ENCODE results near the gene DCDC2C.
A peak's percentile ranks its signal among the peaks of the same experiment; 100 is the strongest.

Gene DCDC2C

DNA sequence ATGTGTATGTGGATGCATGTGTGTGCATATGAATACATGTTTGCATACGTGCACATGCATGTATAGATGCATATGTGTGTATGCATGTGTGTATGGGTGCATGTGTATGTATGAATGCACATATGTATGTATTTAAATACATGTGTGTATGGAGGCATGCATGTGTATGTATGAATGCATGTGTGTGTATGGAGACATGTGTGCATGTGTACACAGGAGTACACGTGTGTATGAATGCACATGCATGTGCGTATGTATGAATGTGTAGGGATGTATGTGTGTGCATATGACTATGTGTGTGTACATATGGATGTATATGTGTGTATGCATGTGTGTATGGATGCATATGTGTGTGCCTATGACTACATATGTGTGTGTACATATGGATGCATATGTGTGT is 51.9 kb downstream of the DCDC2C start:
- H3K4me3 ChIP-seq (ENCODE audit: low read depth, low read length), result no peak overlapping the region
- no peak for DNase-seq (ENCODE audit: low read depth, low spot score)
- in situ Hi-C loops (cut with HindIII; ENCODE audit: low sequenced_read_pairs), result no loop called here
- TF ChIP-seq, protein P1, sequence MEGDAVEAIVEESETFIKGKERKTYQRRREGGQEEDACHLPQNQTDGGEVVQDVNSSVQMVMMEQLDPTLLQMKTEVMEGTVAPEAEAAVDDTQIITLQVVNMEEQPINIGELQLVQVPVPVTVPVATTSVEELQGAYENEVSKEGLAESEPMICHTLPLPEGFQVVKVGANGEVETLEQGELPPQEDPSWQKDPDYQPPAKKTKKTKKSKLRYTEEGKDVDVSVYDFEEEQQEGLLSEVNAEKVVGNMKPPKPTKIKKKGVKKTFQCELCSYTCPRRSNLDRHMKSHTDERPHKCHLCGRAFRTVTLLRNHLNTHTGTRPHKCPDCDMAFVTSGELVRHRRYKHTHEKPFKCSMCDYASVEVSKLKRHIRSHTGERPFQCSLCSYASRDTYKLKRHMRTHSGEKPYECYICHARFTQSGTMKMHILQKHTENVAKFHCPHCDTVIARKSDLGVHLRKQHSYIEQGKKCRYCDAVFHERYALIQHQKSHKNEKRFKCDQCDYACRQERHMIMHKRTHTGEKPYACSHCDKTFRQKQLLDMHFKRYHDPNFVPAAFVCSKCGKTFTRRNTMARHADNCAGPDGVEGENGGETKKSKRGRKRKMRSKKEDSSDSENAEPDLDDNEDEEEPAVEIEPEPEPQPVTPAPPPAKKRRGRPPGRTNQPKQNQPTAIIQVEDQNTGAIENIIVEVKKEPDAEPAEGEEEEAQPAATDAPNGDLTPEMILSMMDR (IDR thresholded peaks at IDR 0.05; ENCODE audit: low read depth, low read length), result no peak

DNA sequence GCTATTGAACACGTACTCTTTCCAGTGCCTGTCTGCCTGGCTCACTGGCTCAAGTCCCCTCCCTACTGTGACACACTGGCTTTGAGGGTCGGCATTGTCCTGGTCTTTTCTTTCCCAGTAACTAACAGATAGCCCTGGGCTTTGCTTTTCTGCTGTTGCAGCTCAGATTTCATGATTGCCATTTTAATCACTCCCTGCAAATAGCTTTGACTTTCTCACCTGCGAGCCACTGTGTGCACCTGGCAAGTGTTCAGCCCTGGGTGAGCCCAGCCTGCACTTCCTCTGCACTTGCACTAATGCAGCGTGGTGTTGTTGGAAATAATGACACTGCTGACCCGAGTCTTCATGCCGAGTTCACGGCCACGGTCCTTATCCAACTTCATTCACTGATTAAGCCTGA is 52.9 kb downstream of the DCDC2C start:
- in situ Hi-C loops (cut with HindIII; ENCODE audit: low sequenced_read_pairs), result no loop called here
- TF ChIP-seq, protein P1 (IDR thresholded peaks at IDR 0.05; ENCODE audit: low read depth, low read length), result no peak
- no peak for DNase-seq (ENCODE audit: low read depth, low spot score)
- no peak overlapping the region for H3K4me3 ChIP-seq (ENCODE audit: low read depth, low read length)

DNA sequence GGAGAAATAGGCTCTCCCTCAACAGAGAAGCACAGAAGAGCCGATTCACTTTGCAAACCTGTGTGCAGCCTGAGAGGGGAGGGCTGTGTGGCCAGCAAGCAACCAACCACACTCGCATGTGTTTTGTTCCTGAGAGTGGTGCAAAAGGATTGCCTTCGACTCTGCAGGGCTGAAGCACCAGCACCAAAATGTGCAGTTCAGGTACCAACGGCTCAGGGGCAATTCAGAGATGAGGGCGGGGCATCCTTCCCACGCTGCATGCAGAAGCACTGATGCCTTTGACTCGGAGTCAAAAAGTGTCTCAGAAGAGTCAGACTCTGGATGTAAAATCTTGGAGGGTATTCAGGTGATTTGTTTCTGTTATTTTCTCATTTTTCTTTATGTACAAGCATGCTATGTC is 55.5 kb downstream of the DCDC2C start:
- H3K4me3 ChIP-seq (ENCODE audit: low read depth, low read length), result no peak overlapping the region
- DNase-seq (ENCODE audit: low read depth, low spot score), result no peak
- TF ChIP-seq, protein P1 (IDR thresholded peaks at IDR 0.05; ENCODE audit: low read depth, low read length), result no peak
- in situ Hi-C loops (cut with HindIII; ENCODE audit: low sequenced_read_pairs), result no loop called here

DNA sequence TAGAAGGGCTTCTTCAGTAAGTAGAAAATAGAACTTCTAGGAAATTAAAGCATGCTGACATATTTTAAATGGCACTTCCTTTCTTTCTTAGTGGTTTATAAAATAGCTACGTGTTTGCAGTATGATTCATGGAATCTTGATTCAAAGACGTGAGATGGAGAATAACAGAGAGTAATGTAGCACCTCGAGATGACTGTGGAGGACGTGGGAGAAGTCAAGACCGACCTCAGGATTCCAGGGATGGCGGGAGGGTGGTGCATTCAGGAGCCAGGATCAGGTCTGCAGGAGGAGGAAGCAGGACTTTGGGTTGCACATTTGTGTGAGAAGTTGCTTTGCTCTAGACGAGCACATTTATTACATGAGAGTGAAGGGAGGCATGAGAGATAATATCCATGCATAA is 56.0 kb downstream of the DCDC2C start:
- in situ Hi-C loops (cut with HindIII; ENCODE audit: low sequenced_read_pairs), result no loop called here
- peak; percentile 33 for DNase-seq (ENCODE audit: low read depth, low spot score)
- H3K4me3 ChIP-seq (ENCODE audit: low read depth, low read length), result no peak overlapping the region
- TF ChIP-seq, protein P1 (IDR thresholded peaks at IDR 0.05; ENCODE audit: low read depth, low read length), result no peak

DNA sequence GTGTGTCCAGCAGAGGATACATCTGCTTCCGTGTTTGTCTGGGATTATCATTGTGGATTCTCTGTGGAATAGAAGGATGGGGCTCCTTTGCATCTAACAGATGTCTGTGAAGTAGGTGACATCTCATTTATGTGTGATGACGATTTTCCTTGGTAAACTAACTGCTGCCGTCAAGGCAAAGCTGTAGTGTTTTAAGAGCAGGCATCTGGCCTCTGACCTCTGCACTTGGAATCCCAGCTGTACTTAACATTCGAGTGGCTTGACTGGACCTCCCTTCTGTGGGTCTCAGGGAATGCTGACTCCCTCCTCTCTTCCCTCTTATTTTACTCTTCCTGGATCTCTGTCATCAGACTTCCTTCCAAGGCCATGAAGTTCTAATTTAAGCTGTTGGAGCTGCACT is 56.4 kb downstream of the DCDC2C start:
- TF ChIP-seq, protein P1 (IDR thresholded peaks at IDR 0.05; ENCODE audit: low read depth, low read length), result no peak
- H3K4me3 ChIP-seq (ENCODE audit: low read depth, low read length), result no peak overlapping the region
- DNase-seq (ENCODE audit: low read depth, low spot score), result no peak
- in situ Hi-C loops (cut with HindIII; ENCODE audit: low sequenced_read_pairs), result no loop called here

DNA sequence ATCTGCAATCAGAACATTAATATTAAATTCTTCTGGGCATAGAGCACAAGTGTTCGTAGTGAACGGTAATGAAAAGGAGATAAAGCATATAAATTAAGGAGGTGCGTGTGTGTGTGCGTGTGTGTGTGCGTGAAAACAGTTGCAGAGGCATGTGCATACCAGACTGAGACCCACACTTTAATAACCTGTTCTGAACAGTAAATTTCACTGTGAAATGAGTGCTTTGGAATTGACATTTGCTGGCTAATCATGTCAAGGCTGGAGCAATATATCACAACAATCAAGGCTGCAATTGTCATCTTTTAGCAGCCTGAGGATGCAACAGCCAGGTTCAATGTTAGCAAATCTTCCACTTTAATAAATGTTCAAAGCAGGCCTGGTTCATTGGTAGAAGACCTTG is 57.9 kb downstream of the DCDC2C start:
- in situ Hi-C loops (cut with HindIII; ENCODE audit: low sequenced_read_pairs), result no loop called here
- H3K4me3 ChIP-seq (ENCODE audit: low read depth, low read length), result no peak overlapping the region
- no peak for DNase-seq (ENCODE audit: low read depth, low spot score)
- TF ChIP-seq, protein P1 (IDR thresholded peaks at IDR 0.05; ENCODE audit: low read depth, low read length), result no peak

All from astrocyte of the spinal cord (primary cell).